Esophagus mucosa (tissue), 1 donor: ENCODE data around the gene DRC1. TPM values are rescaled to one million over a fixed set of nuclear protein-coding genes. Genes with fewer than 3 reads are reported as not detected.

Source experiments
- ATAC-seq: fragments of 200-7000 bp; cut with Tn5 transposase; one replicate; pipeline ENCODE4 v1.9.1; 2020
- total RNA-seq: library from RNA; stranded (reverse); gene quantifications from one replicate; pipeline ENCODE4 v1.2.4, GENCODE V29; 2023
- donor health status: DM: yes; HTN: yes; CAD: no.

The DRC1 gene
- total RNA-seq, 1 donor from 2014 or later, result not detected

- ATAC-seq, result no peak
Observed at GRCh38 chr2:26479131-26479788, 77.5 kb downstream of the DRC1 start.

GRCh38 chr2:26479789-26480565 is 78.3 kb downstream of the DRC1 start:
- ATAC-seq, result no peak

- ATAC-seq, result no peak
Observed at GRCh38 chr2:26480566-26481423, 79.1 kb downstream of the DRC1 start.

- ATAC-seq, result no peak
Observed at GRCh38 chr2:26481706-26482105, 80.0 kb downstream of the DRC1 start.

- ATAC-seq, result no peak
Observed at GRCh38 chr2:26482211-26483026, 80.7 kb downstream of the DRC1 start.

- ATAC-seq, result no peak
Observed at GRCh38 chr2:26483027-26483326, 81.3 kb downstream of the DRC1 start.

GRCh38 chr2:26483516-26483915 is 81.8 kb downstream of the DRC1 start:
- ATAC-seq, result no peak

GRCh38 chr2:26483957-26484565 is 82.3 kb downstream of the DRC1 start:
- ATAC-seq, result no peak

GRCh38 chr2:26484579-26484978 is 82.9 kb downstream of the DRC1 start:
- ATAC-seq, result no peak

GRCh38 chr2:26485099-26485498 is 83.4 kb downstream of the DRC1 start:
- no peak for ATAC-seq

GRCh38 chr2:26485725-26486418 is 84.2 kb downstream of the DRC1 start:
- no peak for ATAC-seq

GRCh38 chr2:26486789-26487188 is 85.1 kb downstream of the DRC1 start:
- ATAC-seq, result no peak

GRCh38 chr2:26487192-26487591 is 85.5 kb downstream of the DRC1 start:
- ATAC-seq, result no peak

GRCh38 chr2:26488463-26489212 is 86.9 kb downstream of the DRC1 start:
- no peak for ATAC-seq

- ATAC-seq, result no peak
Observed at GRCh38 chr2:26489213-26489850, 87.6 kb downstream of the DRC1 start.

- no peak for ATAC-seq
Observed at GRCh38 chr2:26491563-26492167, 89.9 kb downstream of the DRC1 start.

- no peak for ATAC-seq
Observed at GRCh38 chr2:26492749-26493515, 91.2 kb downstream of the DRC1 start.

- ATAC-seq, result no peak
Observed at GRCh38 chr2:26493566-26493965, 91.8 kb downstream of the DRC1 start.

- no peak for ATAC-seq
Observed at GRCh38 chr2:26494199-26494598, 92.5 kb downstream of the DRC1 start.
